Myocyte (in vitro differentiated cells): ENCODE measurements around the gene CBFA2T3. TPM values are rescaled to one million over a fixed set of nuclear protein-coding genes. Genes with fewer than 3 reads are reported as not detected.

Source experiments
- DNase-seq: peaks from one replicate; pipeline ENCODE4 v3.0.0-alpha.2; 2012; ENCODE audit warnings: low read depth
- total RNA-seq: library from RNA; depleted of rRNA; stranded (reverse); fragments of >200 nt; gene quantifications from 2 replicates; pipeline ENCODE4 v1.2.3, GENCODE V29; 2014

The CBFA2T3 gene
- total RNA-seq, 1 donor from 2014 or later, result 0.72 TPM

GRCh38 chr16:88964636-88965035 lies 12.4 kb downstream of the CBFA2T3 start:
- DNase-seq, result no peak

GRCh38 chr16:88963583-88963982 lies 13.4 kb downstream of the CBFA2T3 start:
- peak; percentile 56 for DNase-seq

GRCh38 chr16:88962478-88963152 lies 14.4 kb downstream of the CBFA2T3 start:
- no peak for DNase-seq

GRCh38 chr16:88961011-88961410 lies 16.0 kb downstream of the CBFA2T3 start:
- DNase-seq, result no peak

GRCh38 chr16:88960516-88960915 lies 16.5 kb downstream of the CBFA2T3 start:
- no peak for DNase-seq

GRCh38 chr16:88959022-88959421 lies 18.0 kb downstream of the CBFA2T3 start:
- DNase-seq, result no peak

GRCh38 chr16:88957887-88958577 lies 19.0 kb downstream of the CBFA2T3 start:
- DNase-seq, result no peak

GRCh38 chr16:88957433-88957767 lies 19.6 kb downstream of the CBFA2T3 start:
- DNase-seq, result no peak

- DNase-seq, result peak; percentile 95
These were observed 20.2 kb downstream of the CBFA2T3 start for GRCh38 chr16:88956546-88957432.

GRCh38 chr16:88955906-88956305 lies 21.1 kb downstream of the CBFA2T3 start:
- no peak for DNase-seq

GRCh38 chr16:88953003-88953690 lies 23.9 kb downstream of the CBFA2T3 start:
- no peak for DNase-seq

GRCh38 chr16:88951989-88952388 lies 25.0 kb downstream of the CBFA2T3 start:
- DNase-seq, result peak; percentile 61

- DNase-seq, result no peak
These were observed 25.5 kb downstream of the CBFA2T3 start for GRCh38 chr16:88951501-88951900.

GRCh38 chr16:88948781-88949490 lies 28.1 kb downstream of the CBFA2T3 start:
- DNase-seq, result peak; percentile 31

- no peak for DNase-seq
These were observed 31.5 kb downstream of the CBFA2T3 start for GRCh38 chr16:88945473-88945872.

GRCh38 chr16:88943741-88944140 lies 33.3 kb downstream of the CBFA2T3 start:
- DNase-seq, result no peak

- peak; percentile 92 for DNase-seq
These were observed 33.8 kb downstream of the CBFA2T3 start for GRCh38 chr16:88943131-88943664.

- peak; percentile 50 for DNase-seq
These were observed 34.8 kb downstream of the CBFA2T3 start for GRCh38 chr16:88941913-88942909.
